Cortex of kidney (tissue), 1 donor: ENCODE results near the gene C9orf153.

ENCODE experiments used
- DNase-seq: peaks from one replicate; lab custom pipeline; 2025; lab: John Stamatoyannopoulos, UW

C9orf153 gene

GRCh38 chr9:86187121-86187520 lies 72.3 kb downstream of the C9orf153 start:
- DNase-seq: no peak

- DNase-seq: no peak
Observed at GRCh38 chr9:86186696-86187095, 72.8 kb downstream of the C9orf153 start.

- DNase-seq: no peak
Observed at GRCh38 chr9:86185872-86186271, 73.6 kb downstream of the C9orf153 start.

- no peak for DNase-seq
Observed at GRCh38 chr9:86184138-86184524, 75.3 kb downstream of the C9orf153 start.

GRCh38 chr9:86183229-86184137 lies 76.0 kb downstream of the C9orf153 start:
- DNase-seq: no peak

- no peak for DNase-seq
Observed at GRCh38 chr9:86181379-86182315, 77.8 kb downstream of the C9orf153 start.

GRCh38 chr9:86178503-86178902 lies 81.0 kb downstream of the C9orf153 start:
- DNase-seq: no peak

- no peak for DNase-seq
Observed at GRCh38 chr9:86177995-86178394, 81.5 kb downstream of the C9orf153 start.

GRCh38 chr9:86176468-86176867 lies 83.0 kb downstream of the C9orf153 start:
- DNase-seq: no peak

- DNase-seq: no peak
Observed at GRCh38 chr9:86175743-86176456, 83.6 kb downstream of the C9orf153 start.

- DNase-seq: no peak
Observed at GRCh38 chr9:86175223-86175622, 84.2 kb downstream of the C9orf153 start.
